Stimulated activated memory B cell treated with anti-CD40 and anti-IgM and Interleukin-4, amounts not matched to agents 10 μg/mL and 1 μg/mL and 100 μg/mL, for 72 hours (primary cell): ENCODE measurements around the gene SCN3A.

ENCODE experiments used
- ATAC-seq: fragments of 150-1000 bp; cut with Tn5 transposase; 2 replicates; pipeline ENCODE4 v1.10.0; 2021
- H3K27ac Mint-ChIP-seq: one replicate; pipeline ENCODE4 v1.8.0; 2022; ENCODE audit warnings: mild to moderate bottlenecking, mixed read lengths
- H3K27me3 Mint-ChIP-seq: one replicate; pipeline ENCODE4 v1.8.0; 2022; ENCODE audit warnings: mixed read lengths
- H3K36me3 Mint-ChIP-seq: one replicate; pipeline ENCODE4 v1.8.0; 2022; ENCODE audit warnings: mixed read lengths
- H3K4me1 Mint-ChIP-seq: one replicate; pipeline ENCODE4 v1.8.0; 2022; ENCODE audit warnings: mixed read lengths
- H3K4me3 Mint-ChIP-seq: one replicate; pipeline ENCODE4 v1.8.0; 2022; ENCODE audit warnings: mild to moderate bottlenecking, moderate library complexity, mixed read lengths
- H3K9me3 Mint-ChIP-seq: one replicate; pipeline ENCODE4 v1.8.0; 2022; ENCODE audit warnings: mixed read lengths

Gene SCN3A

GRCh38 chr2:165205865-165206264 is 2.0 kb upstream of the SCN3A start:
- Mint-ChIP-seq H3K4me3 (no peak overlapping the region), H3K9me3 (peaks cover 2% of the 10 kb centered on the region), H3K27ac (no peak overlapping the region), H3K36me3 (no peaks in the 10 kb centered on the region), H3K27me3 (no peaks in the 10 kb centered on the region), H3K4me1 (peaks cover 14% of the 10 kb centered on the region)
- ATAC-seq, result no peak

GRCh38 chr2:165202239-165202638 is 1.6 kb downstream of the SCN3A start:
- H3K36me3 Mint-ChIP-seq, result no peaks in the 10 kb centered on the region
- H3K27ac Mint-ChIP-seq, result no peak overlapping the region

GRCh38 chr2:165198181-165198580 is 5.7 kb downstream of the SCN3A start:
- no peak for ATAC-seq
- Mint-ChIP-seq H3K9me3 (no peaks in the 10 kb centered on the region), H3K4me1 (peaks cover 24% of the 10 kb centered on the region), H3K4me3 (no peak overlapping the region), H3K27ac (no peak overlapping the region), H3K27me3 (peaks cover 21% of the 10 kb centered on the region), H3K36me3 (no peaks in the 10 kb centered on the region)

More at GRCh38 chr2:165202239-165202638, 1.6 kb downstream of the SCN3A start:
- peaks cover 18% of the 10 kb centered on the region for H3K4me1 Mint-ChIP-seq
- peaks cover 2% of the 10 kb centered on the region for H3K9me3 Mint-ChIP-seq
- no peak for ATAC-seq
- H3K4me3 Mint-ChIP-seq, result no peak overlapping the region
- H3K27me3 Mint-ChIP-seq, result peaks cover 6% of the 10 kb centered on the region

- Mint-ChIP-seq H3K9me3 (no peaks in the 10 kb centered on the region), H3K36me3 (no peaks in the 10 kb centered on the region), H3K27ac (no peak overlapping the region), H3K4me1 (peaks cover 32% of the 10 kb centered on the region), H3K4me3 (no peak overlapping the region), H3K27me3 (peaks cover 21% of the 10 kb centered on the region)
- no peak for ATAC-seq
Observed at GRCh38 chr2:165197346-165197745, 6.5 kb downstream of the SCN3A start.

- ATAC-seq, result no peak
- H3K9me3 Mint-ChIP-seq, result no peaks in the 10 kb centered on the region
- H3K4me3 Mint-ChIP-seq, result no peak overlapping the region
- no peaks in the 10 kb centered on the region for H3K36me3 Mint-ChIP-seq
- peaks cover 27% of the 10 kb centered on the region for H3K4me1 Mint-ChIP-seq
- no peak overlapping the region for H3K27ac Mint-ChIP-seq
- H3K27me3 Mint-ChIP-seq, result peaks cover 21% of the 10 kb centered on the region
Observed at GRCh38 chr2:165196411-165196810, 7.4 kb downstream of the SCN3A start.

- Mint-ChIP-seq H3K4me1 (peaks cover 22% of the 10 kb centered on the region), H3K27ac (no peak overlapping the region), H3K4me3 (peak overlapping the region; percentile 16), H3K36me3 (no peaks in the 10 kb centered on the region), H3K9me3 (no peaks in the 10 kb centered on the region), H3K27me3 (peaks cover 21% of the 10 kb centered on the region)
- ATAC-seq, result peak; percentile 90
Observed at GRCh38 chr2:165193178-165193777, 10.6 kb downstream of the SCN3A start.

- H3K4me1 Mint-ChIP-seq, result peaks cover 22% of the 10 kb centered on the region
- no peaks in the 10 kb centered on the region for H3K9me3 Mint-ChIP-seq
- no peaks in the 10 kb centered on the region for H3K36me3 Mint-ChIP-seq
- ATAC-seq, result peak; percentile 53
- peaks cover 20% of the 10 kb centered on the region for H3K27me3 Mint-ChIP-seq
- H3K27ac Mint-ChIP-seq, result no peak overlapping the region
- no peak overlapping the region for H3K4me3 Mint-ChIP-seq
Observed at GRCh38 chr2:165192729-165193128, 11.1 kb downstream of the SCN3A start.

- H3K27me3 Mint-ChIP-seq, result peaks cover 12% of the 10 kb centered on the region
- H3K9me3 Mint-ChIP-seq, result no peaks in the 10 kb centered on the region
- H3K4me1 Mint-ChIP-seq, result peaks cover 16% of the 10 kb centered on the region
- no peaks in the 10 kb centered on the region for H3K36me3 Mint-ChIP-seq
- ATAC-seq, result no peak
- no peak overlapping the region for H3K27ac Mint-ChIP-seq
- no peak overlapping the region for H3K4me3 Mint-ChIP-seq
Observed at GRCh38 chr2:165191096-165191728, 12.6 kb downstream of the SCN3A start.

- Mint-ChIP-seq H3K27me3 (no peaks in the 10 kb centered on the region), H3K27ac (no peak overlapping the region), H3K36me3 (no peaks in the 10 kb centered on the region), H3K9me3 (no peaks in the 10 kb centered on the region), H3K4me1 (no peaks in the 10 kb centered on the region), H3K4me3 (no peak overlapping the region)
- ATAC-seq, result no peak
Observed at GRCh38 chr2:165185633-165186032, 18.2 kb downstream of the SCN3A start.

- Mint-ChIP-seq H3K4me1 (no peaks in the 10 kb centered on the region), H3K9me3 (no peaks in the 10 kb centered on the region), H3K27ac (no peak overlapping the region), H3K4me3 (no peak overlapping the region), H3K27me3 (no peaks in the 10 kb centered on the region), H3K36me3 (no peaks in the 10 kb centered on the region)
- no peak for ATAC-seq
Observed at GRCh38 chr2:165182029-165182428, 21.8 kb downstream of the SCN3A start.

- Mint-ChIP-seq H3K27me3 (no peaks in the 10 kb centered on the region), H3K4me3 (no peak overlapping the region), H3K4me1 (no peaks in the 10 kb centered on the region), H3K36me3 (no peaks in the 10 kb centered on the region), H3K9me3 (no peaks in the 10 kb centered on the region), H3K27ac (no peak overlapping the region)
- ATAC-seq, result no peak
Observed at GRCh38 chr2:165176780-165177179, 27.1 kb downstream of the SCN3A start.

GRCh38 chr2:165173215-165173614 is 30.6 kb downstream of the SCN3A start:
- ATAC-seq, result no peak
- Mint-ChIP-seq H3K9me3 (no peaks in the 10 kb centered on the region), H3K4me1 (no peaks in the 10 kb centered on the region), H3K36me3 (no peaks in the 10 kb centered on the region), H3K4me3 (no peak overlapping the region), H3K27me3 (no peaks in the 10 kb centered on the region), H3K27ac (no peak overlapping the region)

- Mint-ChIP-seq H3K4me1 (no peaks in the 10 kb centered on the region), H3K27me3 (no peaks in the 10 kb centered on the region)
Observed at GRCh38 chr2:165164201-165164600, 39.6 kb downstream of the SCN3A start.

GRCh38 chr2:165163761-165164160 is 40.1 kb downstream of the SCN3A start:
- Mint-ChIP-seq H3K27ac (no peak overlapping the region), H3K4me1 (no peaks in the 10 kb centered on the region), H3K9me3 (no peaks in the 10 kb centered on the region), H3K27me3 (no peaks in the 10 kb centered on the region), H3K36me3 (no peaks in the 10 kb centered on the region), H3K4me3 (no peak overlapping the region)
- ATAC-seq, result no peak

More at GRCh38 chr2:165164201-165164600, 39.6 kb downstream of the SCN3A start:
- H3K27ac Mint-ChIP-seq, result no peak overlapping the region
- H3K9me3 Mint-ChIP-seq, result no peaks in the 10 kb centered on the region
- no peaks in the 10 kb centered on the region for H3K36me3 Mint-ChIP-seq
- ATAC-seq, result no peak
- H3K4me3 Mint-ChIP-seq, result no peak overlapping the region

- no peaks in the 10 kb centered on the region for H3K9me3 Mint-ChIP-seq
- H3K36me3 Mint-ChIP-seq, result no peaks in the 10 kb centered on the region
- H3K4me3 Mint-ChIP-seq, result no peak overlapping the region
- no peak overlapping the region for H3K27ac Mint-ChIP-seq
- H3K4me1 Mint-ChIP-seq, result no peaks in the 10 kb centered on the region
- ATAC-seq, result no peak
- no peaks in the 10 kb centered on the region for H3K27me3 Mint-ChIP-seq
Observed at GRCh38 chr2:165162466-165162865, 41.4 kb downstream of the SCN3A start.

- H3K9me3 Mint-ChIP-seq, result peaks cover 3% of the 10 kb centered on the region
- no peak for ATAC-seq
- H3K27ac Mint-ChIP-seq, result no peak overlapping the region
- H3K27me3 Mint-ChIP-seq, result no peaks in the 10 kb centered on the region
- H3K4me3 Mint-ChIP-seq, result no peak overlapping the region
- H3K36me3 Mint-ChIP-seq, result no peaks in the 10 kb centered on the region
- no peaks in the 10 kb centered on the region for H3K4me1 Mint-ChIP-seq
Observed at GRCh38 chr2:165161510-165161909, 42.3 kb downstream of the SCN3A start.
